NT2/D1 (cell line): ENCODE data around the gene ATP5PB.

Experiments
- SUZ12 ChIP-seq: IDR thresholded peaks from 2 replicates; pipeline ENCODE4 v1.6.1; 2011; ENCODE audit not compliant: insufficient read length, insufficient read depth; ENCODE audit errors: extremely low read depth
- ZNF274 ChIP-seq: IDR thresholded peaks from 2 replicates; pipeline ENCODE4 v1.6.1; 2011; ENCODE audit warnings: mild to moderate bottlenecking, low read depth, low read length

- no peak for TF ChIP-seq SUZ12
- no peak for TF ChIP-seq ZNF274
Measured at GRCh38 chr1:111452581-111452980, 3.3 kb downstream of the ATP5PB start.
